Urinary bladder (tissue), 4 donors: Measurements from ENCODE around the gene RBBP7. TPM values are rescaled to one million over a fixed set of nuclear protein-coding genes. Genes with fewer than 3 reads are reported as not detected.

ENCODE experiments used
- DNase-seq: peaks from one replicate; pipeline ENCODE4 v3.0.0-alpha.2; 2015; ENCODE audit errors: extremely low spot score
- H3K27ac ChIP-seq: one replicate; pipeline ENCODE4 v1.5.1; 2013; ENCODE audit warnings: low read depth, mild to moderate bottlenecking, moderate library complexity
- H3K36me3 ChIP-seq: one replicate; pipeline ENCODE4 v1.6.1; 2013; ENCODE audit warnings: mild to moderate bottlenecking, moderate library complexity; ENCODE audit not compliant: insufficient read depth
- H3K4me1 ChIP-seq: one replicate; pipeline ENCODE4 v1.6.1; 2013; ENCODE audit warnings: mild to moderate bottlenecking, moderate library complexity; ENCODE audit not compliant: insufficient read depth
- H3K4me3 ChIP-seq: one replicate; pipeline ENCODE4 v1.5.1; 2013; ENCODE audit warnings: low read depth, low read length
- WGBS: extraction: QIAGEN DNeasy Blood & Tissue Kit; methylation state at CpG from one replicate; pipeline ENCODE4 v1.1.7; 2013; 5-methylcytosine and 5-hydroxymethylcytosine counted together
- polyA plus RNA-seq: library from polyadenylated mRNA; stranded (reverse); fragments of 200-250 nt; gene quantifications from one replicate; pipeline ENCODE4 v1.2.3, GENCODE V29; 2013
- total RNA-seq: library from RNA; depleted of rRNA; stranded (reverse); fragments of >200 nt; gene quantifications from one replicate; pipeline ENCODE4 v1.2.3, GENCODE V29; 2014
- donor health status: healthy with polysubstance abuse.
- donor health status: healthy.

Gene RBBP7
- total and polyA plus RNA-seq, 2 donors: 121 to 128 TPM

GRCh38 chrX:16827225-16827624 is 42.9 kb downstream of the RBBP7 start:
- no peak for DNase-seq
- WGBS: 74% methylated on average over 2 of the region's 2 CpGs

GRCh38 chrX:16826207-16826606 is 44.0 kb downstream of the RBBP7 start:
- DNase-seq: no peak
- Histone ChIP-seq H3K36me3 (no peaks in the 10 kb centered on the region), H3K27ac (no peak overlapping the region), H3K4me3 (no peak overlapping the region), H3K4me1 (no peaks in the 10 kb centered on the region)
- 74% methylated on average over 3 of the region's 3 CpGs for WGBS

More at GRCh38 chrX:16827225-16827624, 42.9 kb downstream of the RBBP7 start:
- H3K4me3 ChIP-seq: no peak overlapping the region
- H3K4me1 ChIP-seq: no peaks in the 10 kb centered on the region
- no peak overlapping the region for H3K27ac ChIP-seq
- no peaks in the 10 kb centered on the region for H3K36me3 ChIP-seq

GRCh38 chrX:16825264-16826035 is 44.7 kb downstream of the RBBP7 start:
- no peak for DNase-seq
- H3K27ac ChIP-seq: no peak overlapping the region
- no peaks in the 10 kb centered on the region for H3K4me1 ChIP-seq
- H3K4me3 ChIP-seq: no peak overlapping the region
- no peaks in the 10 kb centered on the region for H3K36me3 ChIP-seq
- WGBS: 61% methylated on average over 8 of the region's 8 CpGs

- Histone ChIP-seq H3K4me1 (no peaks in the 10 kb centered on the region), H3K4me3 (no peak overlapping the region), H3K36me3 (no peaks in the 10 kb centered on the region), H3K27ac (no peak overlapping the region)
- DNase-seq: no peak
- 91% methylated on average over 2 of the region's 2 CpGs for WGBS
These were observed 47.4 kb downstream of the RBBP7 start for GRCh38 chrX:16822723-16823122.

- WGBS: 49% methylated on average over 5 of the region's 5 CpGs
- DNase-seq: no peak
These were observed 50.5 kb downstream of the RBBP7 start for GRCh38 chrX:16819634-16820033.

GRCh38 chrX:16814597-16814996 is 55.6 kb downstream of the RBBP7 start:
- no peak for DNase-seq
- H3K27ac ChIP-seq: no peak overlapping the region
- H3K4me3 ChIP-seq: no peak overlapping the region
- WGBS: 91% methylated on average over 1 of the region's 1 CpG
- no peaks in the 10 kb centered on the region for H3K36me3 ChIP-seq
- H3K4me1 ChIP-seq: no peaks in the 10 kb centered on the region

More at GRCh38 chrX:16819634-16820033, 50.5 kb downstream of the RBBP7 start:
- Histone ChIP-seq H3K4me1 (no peaks in the 10 kb centered on the region), H3K36me3 (no peaks in the 10 kb centered on the region), H3K27ac (no peak overlapping the region), H3K4me3 (no peak overlapping the region)

GRCh38 chrX:16807976-16808542 is 62.1 kb downstream of the RBBP7 start:
- WGBS: 42% methylated on average over 4 of the region's 4 CpGs
- no peak for DNase-seq

GRCh38 chrX:16807548-16807947 is 62.6 kb downstream of the RBBP7 start:
- H3K4me1 ChIP-seq: no peaks in the 10 kb centered on the region
- no peak overlapping the region for H3K27ac ChIP-seq
- no peak for DNase-seq
- H3K36me3 ChIP-seq: peaks cover 2% of the 10 kb centered on the region
- no peak overlapping the region for H3K4me3 ChIP-seq

More at GRCh38 chrX:16807976-16808542, 62.1 kb downstream of the RBBP7 start:
- Histone ChIP-seq H3K36me3 (no peaks in the 10 kb centered on the region), H3K4me3 (no peak overlapping the region), H3K4me1 (no peaks in the 10 kb centered on the region), H3K27ac (peak overlapping the region; percentile 23)

GRCh38 chrX:16804923-16805464 is 65.2 kb downstream of the RBBP7 start:
- H3K4me3 ChIP-seq: no peak overlapping the region
- H3K27ac ChIP-seq: no peak overlapping the region
- DNase-seq: no peak
- peaks cover 2% of the 10 kb centered on the region for H3K36me3 ChIP-seq
- no peaks in the 10 kb centered on the region for H3K4me1 ChIP-seq
- WGBS: 91% methylated on average over 8 of the region's 8 CpGs

GRCh38 chrX:16797841-16798240 is 72.3 kb downstream of the RBBP7 start:
- no peak for DNase-seq
- Histone ChIP-seq H3K27ac (no peak overlapping the region), H3K4me3 (no peak overlapping the region), H3K36me3 (no peaks in the 10 kb centered on the region), H3K4me1 (no peaks in the 10 kb centered on the region)
- WGBS: 83% methylated on average over 4 of the region's 4 CpGs

- WGBS: 67% methylated on average over 5 of the region's 5 CpGs
- no peak for DNase-seq
- Histone ChIP-seq H3K4me3 (no peak overlapping the region), H3K4me1 (no peaks in the 10 kb centered on the region), H3K36me3 (no peaks in the 10 kb centered on the region), H3K27ac (no peak overlapping the region)
These were observed 72.8 kb downstream of the RBBP7 start for GRCh38 chrX:16797358-16797757.

- H3K4me1 ChIP-seq: no peaks in the 10 kb centered on the region
- no peak overlapping the region for H3K27ac ChIP-seq
- H3K36me3 ChIP-seq: no peaks in the 10 kb centered on the region
- no peak for DNase-seq
- H3K4me3 ChIP-seq: no peak overlapping the region
- WGBS: 93% methylated on average over 4 of the region's 4 CpGs
These were observed 73.9 kb downstream of the RBBP7 start for GRCh38 chrX:16796298-16796697.
